ENCODE measurements around the gene CENPB.

DNA sequence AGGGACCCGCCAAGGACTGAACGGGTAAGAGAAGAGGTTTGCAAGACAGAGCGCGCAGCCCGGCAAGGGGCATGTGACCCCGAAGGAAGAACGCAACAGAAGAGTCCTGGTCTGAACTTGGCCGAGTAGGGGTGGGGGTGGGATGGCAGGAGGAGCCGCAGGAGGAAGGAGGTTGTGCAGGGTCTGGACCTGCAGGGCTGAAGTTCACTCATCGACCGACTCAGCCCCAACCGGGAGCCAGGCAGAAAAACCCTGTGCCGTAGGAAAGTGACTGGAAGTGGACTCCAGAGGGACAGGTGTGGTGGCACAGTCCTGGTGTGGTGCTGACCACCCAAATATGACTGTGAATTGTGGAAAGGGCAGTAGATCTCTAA, 34.2 kb downstream of the CENPB start:
- TF ChIP-seq POLR2A (IDR thresholded peaks at IDR 0.05) (no peak), EP300 (IDR thresholded peaks at IDR 0.05) (no peak)
- TF ChIP-seq, protein P1, sequence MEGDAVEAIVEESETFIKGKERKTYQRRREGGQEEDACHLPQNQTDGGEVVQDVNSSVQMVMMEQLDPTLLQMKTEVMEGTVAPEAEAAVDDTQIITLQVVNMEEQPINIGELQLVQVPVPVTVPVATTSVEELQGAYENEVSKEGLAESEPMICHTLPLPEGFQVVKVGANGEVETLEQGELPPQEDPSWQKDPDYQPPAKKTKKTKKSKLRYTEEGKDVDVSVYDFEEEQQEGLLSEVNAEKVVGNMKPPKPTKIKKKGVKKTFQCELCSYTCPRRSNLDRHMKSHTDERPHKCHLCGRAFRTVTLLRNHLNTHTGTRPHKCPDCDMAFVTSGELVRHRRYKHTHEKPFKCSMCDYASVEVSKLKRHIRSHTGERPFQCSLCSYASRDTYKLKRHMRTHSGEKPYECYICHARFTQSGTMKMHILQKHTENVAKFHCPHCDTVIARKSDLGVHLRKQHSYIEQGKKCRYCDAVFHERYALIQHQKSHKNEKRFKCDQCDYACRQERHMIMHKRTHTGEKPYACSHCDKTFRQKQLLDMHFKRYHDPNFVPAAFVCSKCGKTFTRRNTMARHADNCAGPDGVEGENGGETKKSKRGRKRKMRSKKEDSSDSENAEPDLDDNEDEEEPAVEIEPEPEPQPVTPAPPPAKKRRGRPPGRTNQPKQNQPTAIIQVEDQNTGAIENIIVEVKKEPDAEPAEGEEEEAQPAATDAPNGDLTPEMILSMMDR (IDR thresholded peaks at IDR 0.05): no peak
